ENCODE measurements around the gene LRG1.
"Not testable (repeated sequence)": the region's sequence is repeated elsewhere in the genome, so short reads cannot be mapped to it uniquely, and the experiment has no call there.

LRG1 gene

GRCh38 chr19:4570916-4571304 is 31.1 kb upstream of the LRG1 start:
- Histone ChIP-seq H3K36me3 (ENCODE audit: insufficient read depth, low read length) (no peaks in the 10 kb centered on the region), H3K27me3 (ENCODE audit: control insufficient read depth in 1 of 2, insufficient read depth in 2 of 2, low read length in 2 of 2) (peaks cover 4 to 11% of the 10 kb centered on the region in 2 donors), H3K4me1 (ENCODE audit: insufficient read depth, low read length) (no peaks in the 10 kb centered on the region), H3K27ac (ENCODE audit: low read depth, low read length) (no peak overlapping the region), H3K9ac (ENCODE audit: low read length) (no peak overlapping the region), H3K9me3 (ENCODE audit: low read length) (no peaks in the 10 kb centered on the region), H3K4me3 (ENCODE audit: low read depth in 1 of 2, low read length in 2 of 2) (no peak overlapping the region)

DNA sequence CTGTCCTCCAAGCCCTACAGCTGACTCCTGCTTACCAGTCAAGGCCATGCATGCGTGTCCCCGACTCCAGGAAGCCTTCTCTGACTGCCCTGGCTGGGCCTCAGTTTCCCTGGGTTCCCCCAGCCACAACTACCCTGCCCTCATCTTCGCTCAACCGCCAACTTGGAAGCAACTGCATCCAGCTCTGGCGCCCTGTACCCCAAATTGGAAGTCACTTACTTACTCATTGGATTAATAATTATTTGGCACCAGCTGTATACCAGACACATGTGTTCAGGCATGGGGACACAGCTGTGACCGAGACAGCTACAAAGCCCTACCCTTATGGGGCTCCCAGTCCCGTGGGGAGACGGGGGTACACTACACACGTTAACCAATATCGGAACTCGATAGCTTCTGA is 30.6 kb upstream of the LRG1 start:
- H3K4me3 ChIP-seq (ENCODE audit: low read depth in 1 of 2, low read length in 2 of 2) = no peak overlapping the region
- H3K27ac ChIP-seq (ENCODE audit: low read depth, low read length) = no peak overlapping the region
- H3K9me3 ChIP-seq (ENCODE audit: low read length) = no peaks in the 10 kb centered on the region
- H3K36me3 ChIP-seq (ENCODE audit: insufficient read depth, low read length) = no peaks in the 10 kb centered on the region
- no peak overlapping the region for H3K9ac ChIP-seq (ENCODE audit: low read length)
- no peaks in the 10 kb centered on the region for H3K4me1 ChIP-seq (ENCODE audit: insufficient read depth, low read length)
- H3K27me3 ChIP-seq (ENCODE audit: control insufficient read depth in 1 of 2, insufficient read depth in 2 of 2, low read length in 2 of 2) = peaks cover 0 to 6% of the 10 kb centered on the region in 2 donors

DNA sequence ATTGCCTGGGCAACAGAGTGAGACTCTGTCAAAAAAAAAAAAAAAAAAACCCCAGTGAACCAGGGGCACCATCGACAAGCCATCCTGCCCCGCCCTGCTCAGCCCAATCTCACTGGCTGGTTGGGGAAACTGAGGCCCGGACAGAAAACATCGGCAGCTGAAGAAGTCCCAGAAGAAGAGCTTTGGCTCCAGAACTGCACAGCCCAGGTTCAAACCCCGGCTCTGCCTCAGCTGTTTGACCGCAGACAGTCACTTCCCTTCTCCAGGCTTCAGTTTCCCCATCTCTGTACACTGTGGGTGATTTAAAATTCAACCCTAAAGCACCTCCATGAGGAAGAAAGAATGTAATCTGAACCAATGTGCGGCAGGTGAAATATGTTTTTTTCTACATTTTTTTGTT is 29.1 kb upstream of the LRG1 start:
- Histone ChIP-seq H3K9ac (ENCODE audit: low read length) (no peak overlapping the region), H3K36me3 (ENCODE audit: insufficient read depth, low read length) (no peaks in the 10 kb centered on the region), H3K9me3 (ENCODE audit: low read length) (no peaks in the 10 kb centered on the region), H3K4me3 (ENCODE audit: low read depth in 1 of 2, low read length in 2 of 2) (no peak overlapping the region), H3K27ac (ENCODE audit: low read depth, low read length) (no peak overlapping the region), H3K4me1 (ENCODE audit: insufficient read depth, low read length) (no peaks in the 10 kb centered on the region), H3K27me3 (ENCODE audit: control insufficient read depth in 1 of 2, insufficient read depth in 2 of 2, low read length in 2 of 2) (peaks cover 0 to 6% of the 10 kb centered on the region in 2 donors)

GRCh38 chr19:4567584-4568071 is 27.8 kb upstream of the LRG1 start:
- Histone ChIP-seq H3K9me3 (ENCODE audit: low read length) (no peaks in the 10 kb centered on the region), H3K36me3 (ENCODE audit: insufficient read depth, low read length) (no peaks in the 10 kb centered on the region), H3K27ac (ENCODE audit: low read depth, low read length) (no peak overlapping the region), H3K4me3 (ENCODE audit: low read depth in 1 of 2, low read length in 2 of 2) (no peak overlapping the region), H3K4me1 (ENCODE audit: insufficient read depth, low read length) (no peaks in the 10 kb centered on the region), H3K9ac (ENCODE audit: low read length) (no peak overlapping the region), H3K27me3 (ENCODE audit: control insufficient read depth in 1 of 2, insufficient read depth in 2 of 2, low read length in 2 of 2) (peaks cover 0 to 6% of the 10 kb centered on the region in 2 donors)

DNA sequence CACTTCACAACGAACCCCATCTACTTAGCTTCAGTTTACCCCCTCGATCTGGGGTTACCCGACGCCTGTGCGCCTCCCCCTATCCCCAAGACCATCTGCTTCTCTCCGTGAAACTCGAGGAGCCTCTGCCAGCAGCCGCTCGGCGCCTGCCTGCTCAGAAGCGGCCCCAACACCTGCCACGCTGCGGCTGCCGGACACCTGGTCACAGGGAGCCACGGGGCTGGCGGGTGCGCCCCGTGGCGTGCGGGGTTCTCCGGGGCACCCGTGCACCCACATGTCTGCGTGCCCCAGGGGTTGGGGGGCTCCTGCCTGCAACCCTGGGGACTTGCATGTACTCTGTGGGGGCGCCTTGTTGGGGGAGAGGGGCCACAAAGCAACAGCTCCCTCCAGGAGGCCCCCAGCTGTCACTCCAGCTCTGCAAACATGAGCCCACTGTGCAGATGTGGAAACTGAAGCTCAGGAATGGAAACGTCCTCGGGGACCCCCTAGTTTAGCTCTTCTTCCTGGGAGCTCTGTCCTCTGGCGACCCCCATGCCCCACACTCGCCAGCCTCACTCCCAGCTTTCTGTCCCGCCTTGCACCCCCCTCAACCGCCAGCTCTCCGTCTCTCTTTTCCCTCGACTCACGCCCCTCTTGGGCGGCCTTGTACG is 26.7 kb upstream of the LRG1 start:
- Histone ChIP-seq H3K36me3 (ENCODE audit: insufficient read depth, low read length) (no peaks in the 10 kb centered on the region), H3K4me1 (ENCODE audit: insufficient read depth, low read length) (no peaks in the 10 kb centered on the region), H3K4me3 (ENCODE audit: low read depth in 1 of 2, low read length in 2 of 2) (no peak overlapping the region), H3K27me3 (ENCODE audit: control insufficient read depth in 1 of 2, insufficient read depth in 2 of 2, low read length in 2 of 2) (peaks cover 0 to 6% of the 10 kb centered on the region in 2 donors), H3K9ac (ENCODE audit: low read length) (no peak overlapping the region), H3K27ac (ENCODE audit: low read depth, low read length) (no peak overlapping the region), H3K9me3 (ENCODE audit: low read length) (no peaks in the 10 kb centered on the region)

DNA sequence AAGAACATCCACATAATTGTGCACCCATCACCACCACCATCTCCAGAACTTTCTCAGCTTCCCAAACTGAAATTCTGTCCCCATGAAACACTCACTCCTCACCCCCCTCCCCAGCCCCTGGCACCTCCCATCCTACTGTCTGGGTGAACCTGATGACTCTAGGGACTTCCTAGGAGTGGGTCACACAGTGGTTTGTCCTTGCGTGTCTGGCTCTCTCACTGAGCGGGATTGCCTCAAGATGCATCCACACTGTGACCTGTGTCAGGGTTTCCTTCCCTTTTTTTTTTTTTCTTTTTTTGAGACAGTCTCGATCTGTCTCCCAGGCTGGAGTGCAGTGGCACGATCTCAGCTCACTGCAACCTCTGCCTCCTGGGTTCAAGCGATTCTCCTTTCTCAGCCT is 23.7 kb upstream of the LRG1 start:
- H3K27me3 ChIP-seq (ENCODE audit: control insufficient read depth in 1 of 2, insufficient read depth in 2 of 2, low read length in 2 of 2); H3K36me3 ChIP-seq (ENCODE audit: insufficient read depth, low read length); H3K4me3 ChIP-seq (ENCODE audit: low read depth in 1 of 2, low read length in 2 of 2); H3K9ac ChIP-seq (ENCODE audit: low read length); H3K27ac ChIP-seq (ENCODE audit: low read depth, low read length); H3K9me3 ChIP-seq (ENCODE audit: low read length); H3K4me1 ChIP-seq (ENCODE audit: insufficient read depth, low read length): not testable (repeated sequence)

GRCh38 chr19:4562085-4562484 is 22.2 kb upstream of the LRG1 start:
- H3K9me3 ChIP-seq (ENCODE audit: low read length); H3K36me3 ChIP-seq (ENCODE audit: insufficient read depth, low read length); H3K27ac ChIP-seq (ENCODE audit: low read depth, low read length); H3K4me3 ChIP-seq (ENCODE audit: low read depth in 1 of 2, low read length in 2 of 2); H3K9ac ChIP-seq (ENCODE audit: low read length); H3K27me3 ChIP-seq (ENCODE audit: control insufficient read depth in 1 of 2, insufficient read depth in 2 of 2, low read length in 2 of 2); H3K4me1 ChIP-seq (ENCODE audit: insufficient read depth, low read length): not testable (repeated sequence)

DNA sequence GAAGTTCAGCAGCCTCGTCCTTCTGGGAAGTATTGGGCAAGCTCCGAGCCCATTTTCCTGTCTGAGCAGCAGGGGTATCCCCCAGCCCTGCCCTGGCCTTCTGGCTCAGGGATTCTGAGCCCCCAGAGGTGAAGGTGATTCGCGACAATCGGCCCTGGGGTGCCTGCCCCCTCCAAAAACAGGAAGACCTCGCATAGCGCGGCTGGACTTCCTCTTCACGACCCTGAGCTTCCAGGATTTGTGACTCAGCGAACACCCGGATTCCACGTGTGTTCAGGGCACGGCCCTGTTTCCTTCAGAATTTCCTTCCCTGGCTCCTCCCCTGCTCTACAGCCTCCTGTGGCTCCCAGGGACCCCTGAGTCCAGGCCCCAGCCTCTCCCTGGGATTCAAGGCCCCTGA is 19.7 kb upstream of the LRG1 start, which contains the start of gene SEMA6B:
SEMA6B (minus strand) TSS at position 116 of the 400 bp plus-strand sequence. CDS start 1,227 bp downstream, outside the sequence.
- peaks cover 0 to 6% of the 10 kb centered on the region in 2 donors for H3K27me3 ChIP-seq (ENCODE audit: control insufficient read depth in 1 of 2, insufficient read depth in 2 of 2, low read length in 2 of 2)
- H3K36me3 ChIP-seq (ENCODE audit: insufficient read depth, low read length) = no peaks in the 10 kb centered on the region
- no peaks in the 10 kb centered on the region for H3K4me1 ChIP-seq (ENCODE audit: insufficient read depth, low read length)
- no peak within 1 kb of the TSS for H3K4me3 ChIP-seq (ENCODE audit: low read depth in 1 of 2, low read length in 2 of 2)
- no peaks in the 10 kb centered on the region for H3K9me3 ChIP-seq (ENCODE audit: low read length)
- H3K9ac ChIP-seq (ENCODE audit: low read length) = no peak within 1 kb of the TSS
- no peak within 1 kb of the TSS for H3K27ac ChIP-seq (ENCODE audit: low read depth, low read length)

DNA sequence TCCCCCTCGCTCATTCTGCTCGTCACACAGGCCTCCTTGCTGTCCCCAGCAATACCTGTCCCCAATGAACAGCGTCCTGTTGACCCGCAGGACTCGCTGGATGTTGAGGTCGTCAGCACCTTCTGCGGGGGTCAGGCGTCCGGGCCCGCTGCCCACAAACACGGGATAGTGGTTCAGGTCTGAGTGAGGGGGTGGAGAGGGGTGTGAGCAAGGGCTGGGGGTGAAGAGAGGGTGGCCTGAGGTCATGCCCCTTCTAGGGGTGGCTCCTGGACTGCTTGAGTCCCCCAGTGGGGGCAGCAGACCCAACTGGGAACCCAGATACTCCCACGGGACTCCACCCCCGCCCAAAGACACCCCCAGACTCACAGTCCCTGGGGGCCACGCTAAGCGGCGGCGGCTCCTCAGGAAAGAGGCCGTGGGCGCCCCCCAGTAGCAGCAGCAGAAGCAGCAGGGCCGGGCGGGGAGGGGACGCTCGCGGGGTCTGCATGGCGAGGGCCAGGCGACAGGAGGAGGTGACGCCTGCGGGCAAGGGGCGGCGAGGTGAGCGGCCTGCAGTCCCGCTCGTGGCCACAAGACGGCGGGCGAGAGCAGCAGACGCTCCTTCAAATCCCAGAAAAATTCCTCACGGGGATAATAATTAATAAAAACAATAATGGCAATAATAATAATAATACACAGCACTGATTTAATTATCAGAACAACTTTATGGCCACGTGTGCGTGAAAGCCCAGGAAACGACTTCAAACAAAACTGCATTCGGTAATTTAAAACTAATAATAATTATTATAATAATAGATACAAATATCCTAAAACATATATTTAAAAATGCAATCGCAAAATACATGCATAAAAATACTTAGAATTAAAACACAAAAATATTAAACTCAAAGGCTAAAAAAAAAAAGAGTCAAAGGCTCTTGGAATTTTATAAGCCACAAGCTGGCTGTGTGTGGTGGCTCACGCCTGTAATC is 18.4 kb upstream of the LRG1 start:
- H3K27ac ChIP-seq (ENCODE audit: low read depth, low read length) = no peak overlapping the region
- no peak overlapping the region for H3K4me3 ChIP-seq (ENCODE audit: low read depth in 1 of 2, low read length in 2 of 2)
- H3K9me3 ChIP-seq (ENCODE audit: low read length) = no peaks in the 10 kb centered on the region
- no peaks in the 10 kb centered on the region for H3K4me1 ChIP-seq (ENCODE audit: insufficient read depth, low read length)
- no peaks in the 10 kb centered on the region for H3K36me3 ChIP-seq (ENCODE audit: insufficient read depth, low read length)
- no peak overlapping the region for H3K9ac ChIP-seq (ENCODE audit: low read length)
- H3K27me3 ChIP-seq (ENCODE audit: control insufficient read depth in 1 of 2, insufficient read depth in 2 of 2, low read length in 2 of 2) = peaks cover 0 to 6% of the 10 kb centered on the region in 2 donors

GRCh38 chr19:4557144-4557970 is 17.5 kb upstream of the LRG1 start:
- Histone ChIP-seq H3K9ac (ENCODE audit: low read length) (no peak overlapping the region), H3K4me3 (ENCODE audit: low read depth in 1 of 2, low read length in 2 of 2) (no peak overlapping the region), H3K36me3 (ENCODE audit: insufficient read depth, low read length) (no peaks in the 10 kb centered on the region), H3K27ac (ENCODE audit: low read depth, low read length) (no peak overlapping the region), H3K4me1 (ENCODE audit: insufficient read depth, low read length) (no peaks in the 10 kb centered on the region), H3K9me3 (ENCODE audit: low read length) (no peaks in the 10 kb centered on the region), H3K27me3 (ENCODE audit: control insufficient read depth in 1 of 2, insufficient read depth in 2 of 2, low read length in 2 of 2) (peaks cover 0 to 6% of the 10 kb centered on the region in 2 donors)

DNA sequence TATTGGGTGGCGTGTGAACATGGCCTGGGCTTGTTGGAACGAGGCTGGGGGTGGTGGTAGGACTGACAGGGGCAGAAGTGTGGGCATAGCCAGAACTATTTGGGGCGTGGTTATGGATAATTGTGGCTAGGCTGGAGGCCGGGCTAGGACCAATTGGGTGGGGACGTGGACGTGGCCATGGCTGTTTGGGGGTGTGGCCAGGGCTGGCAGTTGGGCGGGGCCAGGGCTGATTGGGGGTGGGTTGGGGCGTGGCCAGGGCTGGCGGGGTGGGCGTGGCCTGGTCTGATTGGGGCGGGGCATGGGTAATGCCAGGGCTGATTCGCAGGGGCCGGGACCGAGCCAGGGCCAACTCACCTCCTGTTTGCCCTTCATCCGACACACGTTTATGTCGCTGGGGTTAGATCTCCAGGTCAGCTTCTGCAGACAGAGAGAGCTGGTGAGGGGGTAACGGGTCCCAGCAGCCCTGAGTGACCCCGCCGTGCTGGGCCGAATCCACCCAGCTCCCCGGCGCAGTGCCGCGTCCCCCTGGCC is 16.8 kb upstream of the LRG1 start:
- no peaks in the 10 kb centered on the region for H3K36me3 ChIP-seq (ENCODE audit: insufficient read depth, low read length)
- no peak overlapping the region for H3K4me3 ChIP-seq (ENCODE audit: low read depth in 1 of 2, low read length in 2 of 2)
- no peak overlapping the region for H3K9ac ChIP-seq (ENCODE audit: low read length)
- no peaks in the 10 kb centered on the region for H3K4me1 ChIP-seq (ENCODE audit: insufficient read depth, low read length)
- H3K9me3 ChIP-seq (ENCODE audit: low read length) = no peaks in the 10 kb centered on the region
- H3K27me3 ChIP-seq (ENCODE audit: control insufficient read depth in 1 of 2, insufficient read depth in 2 of 2, low read length in 2 of 2) = peaks cover 0 to 6% of the 10 kb centered on the region in 2 donors
- no peak overlapping the region for H3K27ac ChIP-seq (ENCODE audit: low read depth, low read length)

Measured in muscle layer of colon (tissue), 2 donors.